HG02610 (cell line): Measurements from ENCODE around the gene PHAX.
"Not testable (repeated sequence)": the region's sequence is repeated elsewhere in the genome, so short reads cannot be mapped to it uniquely, and the experiment has no call there.

Experiments
- ATAC-seq: cut with Tn5 transposase; IDR thresholded peaks from one replicate; pipeline ENCODE4 v1.9.1; 2021; ENCODE audit warnings: mild to moderate bottlenecking, moderate library complexity; ENCODE audit not compliant: unreplicated experiment

Gene PHAX

GRCh38 chr5:126656401-126657007, 55.8 kb downstream of the PHAX start:
- no peak for ATAC-seq

- ATAC-seq = no peak
Observed at GRCh38 chr5:126658561-126658960, 57.8 kb downstream of the PHAX start.

GRCh38 chr5:126659805-126660482, 59.2 kb downstream of the PHAX start:
- ATAC-seq = peak; percentile 65

DNA sequence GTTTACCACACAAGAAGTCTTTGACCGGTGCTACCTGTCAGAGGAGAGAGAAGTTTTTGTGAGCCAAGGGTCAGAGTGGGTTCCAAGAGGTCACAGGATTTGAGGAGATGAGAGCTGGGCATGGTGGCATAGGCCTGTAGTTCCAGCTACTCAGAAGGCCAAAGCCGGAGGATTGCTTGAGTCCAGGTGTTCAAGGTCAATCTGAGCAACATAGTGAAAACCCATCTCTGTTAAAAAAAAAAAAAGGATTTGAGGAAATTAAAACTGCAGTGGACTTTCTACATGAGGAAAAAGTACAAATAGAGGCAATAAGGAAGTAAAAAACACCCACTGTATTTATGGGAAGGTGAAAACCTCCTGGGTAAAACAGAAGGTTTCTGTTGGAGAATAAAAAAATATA, 63.8 kb downstream of the PHAX start:
- ATAC-seq = no peak

DNA sequence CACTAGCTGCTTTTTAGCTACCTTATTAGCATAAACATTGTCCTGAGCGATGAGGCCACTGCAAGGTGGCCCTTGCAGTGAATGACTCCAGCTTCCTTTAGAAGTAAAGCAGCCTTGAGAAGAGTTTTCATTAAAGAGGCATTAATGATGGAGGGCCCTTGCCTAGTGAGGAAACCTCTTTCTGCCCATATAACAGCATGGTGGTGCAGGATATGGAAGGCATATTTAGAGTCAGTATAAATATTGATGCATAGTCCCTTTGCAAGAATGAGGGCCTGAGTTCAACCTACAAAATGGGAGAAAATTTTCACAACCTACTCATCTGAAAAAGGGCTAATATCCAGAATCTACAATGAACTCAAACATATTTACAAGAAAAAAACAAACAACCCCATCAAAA, 69.4 kb downstream of the PHAX start:
- not testable (repeated sequence) for ATAC-seq

GRCh38 chr5:126671681-126672080, 70.9 kb downstream of the PHAX start:
- ATAC-seq = not testable (repeated sequence)

DNA sequence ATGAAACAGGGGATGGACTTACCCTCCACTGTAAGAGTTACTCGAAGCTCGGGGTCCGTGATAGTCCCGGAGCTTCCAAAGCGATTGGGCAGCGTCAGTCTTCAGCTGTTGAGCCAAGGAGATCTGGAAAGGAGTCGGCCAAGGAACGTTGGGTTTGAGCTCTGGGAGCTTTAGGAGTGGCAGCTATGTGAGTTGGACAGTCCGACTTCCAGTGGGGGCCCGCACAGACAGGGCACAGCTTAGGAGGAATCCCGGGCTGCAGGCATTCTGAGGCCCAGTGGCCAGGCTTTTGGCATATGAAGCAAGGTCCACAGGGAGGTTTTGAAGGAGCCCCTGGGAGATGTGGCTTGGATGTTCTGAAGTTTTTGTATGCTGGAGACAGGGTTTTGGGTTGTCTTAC, 72.7 kb downstream of the PHAX start:
- no peak for ATAC-seq

DNA sequence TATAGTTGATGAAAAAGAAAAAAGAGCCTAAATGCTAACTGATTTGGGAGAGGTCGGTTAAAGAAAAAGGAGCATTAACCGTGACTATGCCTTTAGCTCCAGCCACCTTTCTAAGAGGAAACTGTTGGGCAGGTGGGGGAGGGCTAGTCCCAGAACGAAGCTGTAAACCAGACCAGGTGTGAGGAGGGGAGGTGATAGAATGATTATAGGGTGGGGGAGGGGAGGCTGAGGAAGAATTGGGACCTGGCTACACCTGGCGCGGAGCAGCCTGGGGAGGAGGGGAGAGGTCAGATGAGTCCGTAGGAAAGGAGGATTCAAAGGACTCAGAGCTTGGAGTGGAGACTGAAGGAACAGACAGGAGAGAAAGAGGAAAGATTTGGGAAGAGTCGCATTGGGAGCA, 73.4 kb downstream of the PHAX start:
- no peak for ATAC-seq

- ATAC-seq = no peak
Observed at GRCh38 chr5:126675338-126675737, 74.6 kb downstream of the PHAX start.

DNA sequence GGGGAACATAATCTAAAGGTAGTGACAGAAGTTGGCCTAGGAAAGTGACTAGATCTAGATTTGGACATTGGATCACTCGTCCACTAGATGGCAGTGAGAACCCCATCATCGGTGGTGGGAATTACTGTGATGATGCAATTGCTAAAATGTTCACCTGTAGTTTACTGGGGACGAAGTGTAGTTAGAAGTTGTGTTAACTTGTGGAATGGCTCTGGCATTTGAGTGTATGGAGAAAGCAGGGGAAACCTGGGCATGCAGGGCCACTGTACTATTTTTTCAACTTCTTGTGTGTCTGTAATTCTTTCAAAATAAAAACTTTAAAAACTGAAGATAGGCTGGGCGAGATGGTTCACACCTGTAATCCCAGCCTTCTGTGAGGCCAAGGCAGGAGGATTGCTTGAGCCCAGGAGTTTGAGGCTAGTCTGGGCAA, 75.5 kb downstream of the PHAX start:
- ATAC-seq = peak; percentile 54
